Mucosa of rectum (tissue), 2 donors: Measurements from ENCODE around the gene PSG5.
"Not testable (repeated sequence)": the region's sequence is repeated elsewhere in the genome, so short reads cannot be mapped to it uniquely, and the experiment has no call there.

Experiments used
- H3K27ac ChIP-seq, 2 donors: one replicate each; pipeline ENCODE4 v1.7.0; 2013; ENCODE audit warnings: inconsistent platforms in 2 of 2, low read depth in 2 of 2, low read length in 2 of 2
- H3K27me3 ChIP-seq, 2 donors: one replicate each; pipeline ENCODE4 v1.7.0; 2013; ENCODE audit warnings: low read length in 2 of 2; ENCODE audit not compliant: control insufficient read depth in 2 of 2, insufficient read depth in 2 of 2
- H3K36me3 ChIP-seq, 2 donors: one replicate each; pipeline ENCODE4 v1.7.0; 2013; ENCODE audit warnings: low read length in 2 of 2; ENCODE audit not compliant: control insufficient read depth in 2 of 2, insufficient read depth in 2 of 2
- H3K4me1 ChIP-seq, 2 donors: one replicate each; pipeline ENCODE4 v1.7.0; 2013; ENCODE audit warnings: low read length in 2 of 2, mild to moderate bottlenecking in 1 of 2; ENCODE audit not compliant: control insufficient read depth in 2 of 2, insufficient read depth in 2 of 2
- H3K4me3 ChIP-seq, 2 donors: one replicate each; pipeline ENCODE4 v1.7.0; 2013; ENCODE audit warnings: low read length in 2 of 2
- H3K9ac ChIP-seq, 2 donors: one replicate each; pipeline ENCODE4 v1.7.0; 2013; ENCODE audit warnings: low read length in 2 of 2, low read depth in 1 of 2, mild to moderate bottlenecking in 1 of 2
- H3K9me3 ChIP-seq, 2 donors: one replicate each; pipeline ENCODE4 v1.7.0; 2013; ENCODE audit warnings: low read length in 2 of 2; ENCODE audit not compliant: control insufficient read depth in 2 of 2
- donor health status: healthy.
- donor health status: Normal muscosa, but diverticular disease.

PSG5 gene

DNA sequence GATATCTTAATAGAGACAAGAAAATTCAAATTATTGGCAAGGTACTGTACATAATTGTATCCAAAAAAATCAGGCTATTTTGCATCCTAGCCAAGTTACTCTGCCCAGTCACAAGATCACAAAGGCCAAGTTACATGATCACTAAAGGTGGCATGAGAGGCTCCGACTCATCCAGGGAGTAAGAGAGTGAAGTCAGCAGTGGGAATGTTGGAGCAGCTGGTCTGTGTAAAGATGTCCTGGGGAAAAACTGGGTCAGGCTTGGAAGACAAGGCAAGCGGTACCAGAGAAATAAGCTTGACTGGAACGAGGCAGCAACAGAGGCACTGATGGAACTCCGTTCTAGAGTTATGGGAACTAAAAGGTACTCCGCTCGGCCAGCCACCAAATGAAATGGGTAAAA, 53.6 kb downstream of the PSG5 start:
- Histone ChIP-seq H3K36me3 (no peaks in the 10 kb centered on the region), H3K4me3 (no peak overlapping the region)

GRCh38 chr19:43131281-43131842, 55.0 kb downstream of the PSG5 start:
- H3K27me3 ChIP-seq, H3K9ac ChIP-seq, H3K27ac ChIP-seq, H3K36me3 ChIP-seq, H3K4me1 ChIP-seq, H3K9me3 ChIP-seq, H3K4me3 ChIP-seq: not testable (repeated sequence)

More for the DNA sequence above, 53.6 kb downstream of the PSG5 start:
- Histone ChIP-seq H3K9me3 (no peaks in the 10 kb centered on the region), H3K9ac (no peak overlapping the region), H3K27ac (no peak overlapping the region), H3K27me3 (no peaks in the 10 kb centered on the region), H3K4me1 (no peaks in the 10 kb centered on the region)

- not testable (repeated sequence) for H3K36me3 ChIP-seq, H3K27ac ChIP-seq, H3K9me3 ChIP-seq, H3K9ac ChIP-seq, H3K4me1 ChIP-seq, H3K27me3 ChIP-seq, H3K4me3 ChIP-seq
Measured at GRCh38 chr19:43129197-43129596, 57.1 kb downstream of the PSG5 start.

GRCh38 chr19:43127336-43127735, 59.0 kb downstream of the PSG5 start:
- not testable (repeated sequence) for H3K4me1 ChIP-seq, H3K27me3 ChIP-seq, H3K4me3 ChIP-seq, H3K27ac ChIP-seq, H3K9ac ChIP-seq, H3K36me3 ChIP-seq, H3K9me3 ChIP-seq

DNA sequence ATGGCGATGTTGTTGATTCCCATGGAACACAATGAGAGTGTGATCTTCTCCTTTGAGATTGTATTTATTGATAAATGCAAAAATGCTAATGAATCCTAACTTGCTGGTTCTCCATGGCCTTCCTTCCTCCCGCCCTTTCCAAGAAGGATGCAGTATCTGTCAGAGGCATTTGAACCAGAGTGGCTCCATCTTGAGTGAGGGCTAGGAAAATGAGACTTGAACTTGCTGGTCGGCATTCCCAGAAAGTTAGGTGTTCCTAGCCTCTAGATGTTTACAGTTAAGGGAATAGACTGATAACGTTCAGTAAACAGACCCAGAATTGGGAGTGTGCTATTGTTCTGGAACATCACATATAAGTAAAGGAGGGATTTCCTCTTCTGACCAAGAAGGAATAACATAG, 59.6 kb downstream of the PSG5 start:
- no peaks in the 10 kb centered on the region for H3K4me1 ChIP-seq
- no peaks in the 10 kb centered on the region for H3K9me3 ChIP-seq
- no peaks in the 10 kb centered on the region for H3K36me3 ChIP-seq
- H3K27ac ChIP-seq, result no peak overlapping the region
- H3K4me3 ChIP-seq, result no peak overlapping the region
- no peak overlapping the region for H3K9ac ChIP-seq
- H3K27me3 ChIP-seq, result no peaks in the 10 kb centered on the region

DNA sequence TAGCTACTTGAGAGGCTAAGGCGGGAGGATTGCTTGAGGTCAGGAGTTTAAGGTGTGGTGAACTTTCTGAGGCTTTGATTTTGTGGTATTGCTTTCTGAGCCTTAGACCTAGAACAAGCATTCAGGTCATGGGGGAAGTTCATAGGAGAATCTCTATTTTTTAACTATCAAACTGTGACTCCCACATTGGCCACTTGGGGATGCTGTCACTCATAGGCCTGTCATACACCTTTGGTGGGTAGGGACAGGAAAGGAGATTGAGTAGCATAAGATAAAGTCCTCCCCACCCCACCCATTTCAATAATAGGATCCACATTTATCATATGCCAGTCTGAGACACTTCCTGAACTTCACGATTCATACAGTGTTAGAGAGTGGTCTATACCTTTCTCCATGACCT, 62.0 kb downstream of the PSG5 start:
- H3K36me3 ChIP-seq, result no peaks in the 10 kb centered on the region
- no peak overlapping the region for H3K27ac ChIP-seq
- no peaks in the 10 kb centered on the region for H3K9me3 ChIP-seq
- H3K9ac ChIP-seq, result no peak overlapping the region
- no peaks in the 10 kb centered on the region for H3K27me3 ChIP-seq
- no peaks in the 10 kb centered on the region for H3K4me1 ChIP-seq
- H3K4me3 ChIP-seq, result no peak overlapping the region

DNA sequence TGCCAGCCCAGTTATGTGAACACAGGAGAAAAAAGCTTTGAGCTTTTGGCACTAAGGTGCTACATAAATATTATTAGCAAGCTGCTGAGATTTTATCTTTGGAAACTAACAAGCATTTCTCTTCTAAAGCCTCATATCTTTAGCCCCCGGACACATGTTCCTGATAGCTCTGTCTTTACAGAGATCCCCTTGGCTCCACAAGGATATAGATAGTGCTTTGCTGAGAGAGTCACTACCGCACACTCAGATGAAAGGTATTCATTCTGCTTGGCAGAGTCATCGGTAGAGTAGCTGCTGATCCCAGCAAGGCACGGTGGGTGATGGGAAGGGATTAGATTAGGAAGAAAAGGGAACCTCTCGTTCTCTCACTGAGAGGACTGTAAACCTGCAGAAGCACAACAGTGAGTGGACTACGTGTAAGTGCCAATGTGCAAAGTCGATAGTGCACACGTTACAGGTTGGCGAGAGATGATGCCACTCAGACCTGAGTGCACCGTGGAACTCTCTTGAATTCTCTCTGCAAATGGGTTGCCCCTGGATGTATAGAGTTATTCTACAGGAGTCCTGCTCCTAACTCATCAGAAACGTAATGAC, 65.8 kb downstream of the PSG5 start:
- H3K9ac ChIP-seq, H3K36me3 ChIP-seq, H3K27me3 ChIP-seq, H3K4me1 ChIP-seq, H3K9me3 ChIP-seq, H3K27ac ChIP-seq, H3K4me3 ChIP-seq: not testable (repeated sequence)

DNA sequence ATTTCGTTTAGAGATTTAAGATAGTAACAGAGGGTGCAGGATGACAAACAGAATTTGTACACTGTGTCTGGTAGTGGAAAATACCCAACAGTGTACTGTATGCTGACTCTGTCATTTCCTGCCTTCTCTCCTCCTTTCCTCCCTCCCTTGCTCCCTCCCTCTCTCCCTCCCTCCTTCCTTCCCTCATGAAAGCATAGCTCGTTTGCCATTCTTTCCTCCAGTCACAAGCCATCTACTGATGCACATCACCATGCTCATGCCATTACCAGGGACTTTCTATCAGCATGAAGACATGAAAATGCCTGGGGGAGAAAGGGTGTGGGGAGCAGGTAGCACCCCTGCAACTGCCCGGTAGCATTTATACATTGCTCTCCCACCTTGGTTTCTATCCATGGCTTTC, 66.8 kb downstream of the PSG5 start:
- not testable (repeated sequence) for H3K9ac ChIP-seq, H3K4me1 ChIP-seq, H3K9me3 ChIP-seq, H3K27ac ChIP-seq, H3K27me3 ChIP-seq, H3K36me3 ChIP-seq, H3K4me3 ChIP-seq
